SK-N-SH (cell line): ENCODE measurements around the gene IKZF1.

ENCODE experiments used
- GATA2 ChIP-seq: sonication (generic); formaldehyde crosslinking; IDR thresholded peaks from 2 replicates; pipeline ENCODE4 v1.5.0; 2020; ENCODE audit warnings: mild to moderate bottlenecking, missing genetic modification reagents
- REST ChIP-seq: IDR thresholded peaks from 2 replicates; pipeline ENCODE4 v1.6.1; 2012; ENCODE audit warnings: mild to moderate bottlenecking, low read depth, low read length, moderate library complexity
- RFX5 ChIP-seq: IDR thresholded peaks from 2 replicates; pipeline ENCODE4 v1.6.1; 2012; ENCODE audit warnings: mild to moderate bottlenecking, improper control_type of control experiment, low read length
- SMC3 ChIP-seq: IDR thresholded peaks from 2 replicates; pipeline ENCODE4 v1.6.1; 2012; ENCODE audit warnings: low read depth, low read length, improper control_type of control experiment
- TF ChIP-seq, protein P1 (sequence below): IDR thresholded peaks from 2 replicates; pipeline ENCODE4 v1.4.0; 2012; ENCODE audit warnings: low read depth, borderline replicate concordance
- TF ChIP-seq, protein P2 (sequence below): fragments of 200-600 bp; sonication (generic); IDR thresholded peaks from 2 replicates; pipeline ENCODE4 v1.6.1; 2017; ENCODE audit warnings: antibody characterized with exemption, mild to moderate bottlenecking, moderate library complexity

DNA sequence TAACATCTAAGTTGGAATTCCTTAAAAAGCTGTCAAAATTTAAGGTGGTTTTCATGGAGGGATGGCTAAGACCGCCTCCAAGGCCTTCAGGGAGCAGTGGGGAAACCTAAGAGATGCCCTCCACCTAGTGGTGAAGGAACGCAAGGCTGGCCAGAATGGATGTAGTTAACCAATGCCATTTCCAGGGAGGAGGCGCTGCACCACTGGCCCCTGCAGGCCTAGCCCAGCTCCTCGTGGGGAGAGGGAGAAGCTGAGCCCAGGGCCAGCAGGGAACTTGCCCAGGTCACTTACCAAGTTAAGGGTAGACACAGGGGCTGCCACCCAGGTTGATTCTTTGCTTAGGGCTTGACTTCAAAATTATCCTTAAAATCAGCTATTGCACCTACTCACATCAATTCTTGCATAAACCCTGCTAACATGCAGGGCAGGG lies 113.6 kb downstream of the IKZF1 start:
- TF ChIP-seq, protein P1, sequence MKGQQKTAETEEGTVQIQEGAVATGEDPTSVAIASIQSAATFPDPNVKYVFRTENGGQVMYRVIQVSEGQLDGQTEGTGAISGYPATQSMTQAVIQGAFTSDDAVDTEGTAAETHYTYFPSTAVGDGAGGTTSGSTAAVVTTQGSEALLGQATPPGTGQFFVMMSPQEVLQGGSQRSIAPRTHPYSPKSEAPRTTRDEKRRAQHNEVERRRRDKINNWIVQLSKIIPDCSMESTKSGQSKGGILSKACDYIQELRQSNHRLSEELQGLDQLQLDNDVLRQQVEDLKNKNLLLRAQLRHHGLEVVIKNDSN, result no peak
- TF ChIP-seq, protein P2, sequence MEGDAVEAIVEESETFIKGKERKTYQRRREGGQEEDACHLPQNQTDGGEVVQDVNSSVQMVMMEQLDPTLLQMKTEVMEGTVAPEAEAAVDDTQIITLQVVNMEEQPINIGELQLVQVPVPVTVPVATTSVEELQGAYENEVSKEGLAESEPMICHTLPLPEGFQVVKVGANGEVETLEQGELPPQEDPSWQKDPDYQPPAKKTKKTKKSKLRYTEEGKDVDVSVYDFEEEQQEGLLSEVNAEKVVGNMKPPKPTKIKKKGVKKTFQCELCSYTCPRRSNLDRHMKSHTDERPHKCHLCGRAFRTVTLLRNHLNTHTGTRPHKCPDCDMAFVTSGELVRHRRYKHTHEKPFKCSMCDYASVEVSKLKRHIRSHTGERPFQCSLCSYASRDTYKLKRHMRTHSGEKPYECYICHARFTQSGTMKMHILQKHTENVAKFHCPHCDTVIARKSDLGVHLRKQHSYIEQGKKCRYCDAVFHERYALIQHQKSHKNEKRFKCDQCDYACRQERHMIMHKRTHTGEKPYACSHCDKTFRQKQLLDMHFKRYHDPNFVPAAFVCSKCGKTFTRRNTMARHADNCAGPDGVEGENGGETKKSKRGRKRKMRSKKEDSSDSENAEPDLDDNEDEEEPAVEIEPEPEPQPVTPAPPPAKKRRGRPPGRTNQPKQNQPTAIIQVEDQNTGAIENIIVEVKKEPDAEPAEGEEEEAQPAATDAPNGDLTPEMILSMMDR, result peak; percentile 96
- no peak for TF ChIP-seq GATA2 (CRISPR knock-in tag)
- peak; percentile 96 for TF ChIP-seq SMC3
- no peak for TF ChIP-seq RFX5
- no peak for TF ChIP-seq REST
